GM12872 (cell line): ENCODE measurements around the gene PILRB.

Experiments used
- CTCF ChIP-seq: IDR thresholded peaks from 3 replicates; pipeline ENCODE4 v1.5.1; 2011; ENCODE audit warnings: low read depth, mild to moderate bottlenecking, low read length, moderate library complexity; ENCODE audit not compliant: insufficient read depth

PILRB gene

GRCh38 chr7:100376066-100376465 is 18.1 kb downstream of the PILRB start:
- TF ChIP-seq CTCF = no peak

GRCh38 chr7:100378114-100378755 is 20.3 kb downstream of the PILRB start:
- no peak for TF ChIP-seq CTCF

GRCh38 chr7:100380196-100380595 is 22.3 kb downstream of the PILRB start:
- no peak for TF ChIP-seq CTCF

GRCh38 chr7:100384628-100385294 is 26.8 kb downstream of the PILRB start:
- TF ChIP-seq CTCF = no peak

GRCh38 chr7:100386940-100387339 is 29.0 kb downstream of the PILRB start:
- TF ChIP-seq CTCF = no peak

- TF ChIP-seq CTCF = no peak
These were observed 29.8 kb downstream of the PILRB start for GRCh38 chr7:100387695-100388094.

GRCh38 chr7:100389437-100390088 is 31.6 kb downstream of the PILRB start:
- no peak for TF ChIP-seq CTCF
